Neural progenitor cell (in vitro differentiated cells): ENCODE results near the gene PCSK2.

Experiments used
- EZH2 ChIP-seq: fragments of 200-600 bp; sonication (generic); IDR thresholded peaks from 2 replicates; pipeline ENCODE4 v1.6.1; 2017; ENCODE audit warnings: antibody characterized with exemption, mild to moderate bottlenecking, moderate library complexity
- EZH2phosphoT487 ChIP-seq: fragments of 200-600 bp; sonication (generic); IDR thresholded peaks from 2 replicates; pipeline ENCODE4 v1.6.1; 2017; ENCODE audit warnings: antibody characterized with exemption
- TF ChIP-seq, protein P1 (sequence below): fragments of 200-600 bp; sonication (generic); IDR thresholded peaks from 2 replicates; pipeline ENCODE4 v1.5.1; 2017; ENCODE audit warnings: antibody characterized with exemption, mild to moderate bottlenecking

DNA sequence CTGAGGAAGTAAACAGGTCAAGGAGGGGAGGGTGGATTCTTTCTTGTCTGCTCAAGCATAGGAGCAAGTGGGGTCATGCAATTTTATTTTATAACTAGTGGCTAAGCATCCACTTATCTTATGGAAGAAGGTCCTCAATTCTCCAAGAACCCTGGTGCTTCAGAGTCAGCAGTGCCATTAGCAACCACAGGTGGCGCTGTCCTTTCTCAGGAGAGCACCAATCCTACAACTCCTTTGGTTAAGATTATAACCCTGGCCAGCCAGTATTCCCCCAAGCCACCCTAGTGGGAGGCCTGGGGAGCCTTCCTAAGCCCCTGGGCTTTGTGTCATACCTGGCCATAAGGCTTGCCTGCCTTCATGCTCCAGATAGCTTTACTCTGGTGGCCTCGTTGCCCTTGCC is 60.7 kb downstream of the PCSK2 start:
- no peak for TF ChIP-seq EZH2phosphoT487
- TF ChIP-seq, protein P1, sequence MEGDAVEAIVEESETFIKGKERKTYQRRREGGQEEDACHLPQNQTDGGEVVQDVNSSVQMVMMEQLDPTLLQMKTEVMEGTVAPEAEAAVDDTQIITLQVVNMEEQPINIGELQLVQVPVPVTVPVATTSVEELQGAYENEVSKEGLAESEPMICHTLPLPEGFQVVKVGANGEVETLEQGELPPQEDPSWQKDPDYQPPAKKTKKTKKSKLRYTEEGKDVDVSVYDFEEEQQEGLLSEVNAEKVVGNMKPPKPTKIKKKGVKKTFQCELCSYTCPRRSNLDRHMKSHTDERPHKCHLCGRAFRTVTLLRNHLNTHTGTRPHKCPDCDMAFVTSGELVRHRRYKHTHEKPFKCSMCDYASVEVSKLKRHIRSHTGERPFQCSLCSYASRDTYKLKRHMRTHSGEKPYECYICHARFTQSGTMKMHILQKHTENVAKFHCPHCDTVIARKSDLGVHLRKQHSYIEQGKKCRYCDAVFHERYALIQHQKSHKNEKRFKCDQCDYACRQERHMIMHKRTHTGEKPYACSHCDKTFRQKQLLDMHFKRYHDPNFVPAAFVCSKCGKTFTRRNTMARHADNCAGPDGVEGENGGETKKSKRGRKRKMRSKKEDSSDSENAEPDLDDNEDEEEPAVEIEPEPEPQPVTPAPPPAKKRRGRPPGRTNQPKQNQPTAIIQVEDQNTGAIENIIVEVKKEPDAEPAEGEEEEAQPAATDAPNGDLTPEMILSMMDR: peak; percentile 52
- no peak for TF ChIP-seq EZH2
